Measurements from ENCODE around the gene PSMB10.
"Not testable (repeated sequence)": the region's sequence is repeated elsewhere in the genome, so short reads cannot be mapped to it uniquely, and the experiment has no call there.

The PSMB10 gene

GRCh38 chr16:67941469-67942199 is 5.0 kb upstream of the PSMB10 start:
- DNase-seq: no peak

DNA sequence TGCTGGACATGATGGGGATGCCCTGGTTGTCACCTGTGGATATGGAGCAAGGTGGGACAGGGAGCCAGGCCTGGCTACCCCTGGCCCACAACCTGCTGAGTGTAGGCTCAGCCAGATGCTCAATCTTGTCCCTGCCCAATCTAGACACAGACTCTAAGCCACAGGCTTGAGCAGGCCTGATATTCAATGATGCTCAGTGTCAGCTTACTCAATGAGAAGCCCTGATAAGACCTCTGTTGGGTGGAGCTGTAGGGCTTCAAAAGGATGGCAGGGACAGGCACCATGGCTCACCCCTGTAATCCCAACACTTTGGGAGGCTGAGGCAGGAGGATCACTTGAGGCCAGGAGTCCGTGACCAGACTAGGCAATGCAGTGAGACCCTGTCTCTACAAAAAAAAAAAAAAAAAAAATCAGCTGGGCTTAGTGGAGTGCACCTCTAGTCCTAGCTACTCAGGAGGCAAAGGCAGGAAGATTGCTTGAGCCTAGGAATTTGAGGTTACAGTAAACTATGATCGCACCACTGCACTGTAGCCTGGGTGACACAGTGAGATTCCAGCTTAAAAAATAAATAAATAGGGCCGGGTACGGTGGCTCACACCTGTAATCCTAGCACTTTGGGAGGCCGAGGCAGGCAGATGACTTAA is 3.9 kb upstream of the PSMB10 start:
- no peak for DNase-seq

- peak; percentile 42 for DNase-seq
Observed at GRCh38 chr16:67939507-67940445, 3.1 kb upstream of the PSMB10 start.

GRCh38 chr16:67937713-67938112 is 1.1 kb upstream of the PSMB10 start:
- not testable (repeated sequence) for DNase-seq

DNA sequence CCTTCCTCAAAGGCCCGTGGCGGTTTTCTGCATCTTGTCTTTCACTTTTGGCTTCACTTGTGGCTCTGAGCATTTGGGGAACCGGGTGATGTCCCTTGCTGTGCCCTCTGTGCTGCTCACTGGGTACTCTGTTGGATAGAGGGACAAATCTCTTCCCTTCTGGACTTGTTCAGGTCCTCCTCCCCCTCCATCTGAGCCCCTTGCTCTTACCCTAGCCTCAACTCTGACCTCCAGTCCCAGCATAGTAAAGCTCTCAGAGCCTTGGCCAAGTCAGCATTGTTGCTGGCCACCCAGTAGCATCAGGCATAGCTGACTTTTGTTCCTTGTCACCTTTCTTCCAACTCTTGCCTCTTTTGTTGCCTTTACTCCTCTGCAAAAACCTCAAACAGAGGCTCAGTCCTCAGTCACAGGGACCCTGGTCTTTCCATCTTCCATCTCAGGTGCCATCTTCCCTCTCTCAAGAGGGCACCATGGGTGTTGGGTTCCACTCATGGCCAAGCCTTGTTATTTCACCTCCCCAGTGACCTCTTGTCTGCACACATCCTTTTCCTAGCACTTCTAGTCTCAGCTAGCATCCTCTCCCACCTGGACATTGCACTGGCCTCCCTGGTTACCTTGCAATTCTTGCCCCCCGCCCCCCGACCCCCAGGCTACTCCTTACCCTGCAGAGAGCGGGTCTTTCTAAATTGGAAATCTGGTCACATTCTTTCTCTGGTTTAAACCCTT is 393 bp upstream of the PSMB10 start:
- peak; percentile 90 for DNase-seq

- peak; percentile 98 for DNase-seq
Observed at GRCh38 chr16:67935402-67936123, 1.1 kb downstream of the PSMB10 start.

- DNase-seq: no peak
Observed at GRCh38 chr16:67935101-67935401, 1.6 kb downstream of the PSMB10 start.

DNA sequence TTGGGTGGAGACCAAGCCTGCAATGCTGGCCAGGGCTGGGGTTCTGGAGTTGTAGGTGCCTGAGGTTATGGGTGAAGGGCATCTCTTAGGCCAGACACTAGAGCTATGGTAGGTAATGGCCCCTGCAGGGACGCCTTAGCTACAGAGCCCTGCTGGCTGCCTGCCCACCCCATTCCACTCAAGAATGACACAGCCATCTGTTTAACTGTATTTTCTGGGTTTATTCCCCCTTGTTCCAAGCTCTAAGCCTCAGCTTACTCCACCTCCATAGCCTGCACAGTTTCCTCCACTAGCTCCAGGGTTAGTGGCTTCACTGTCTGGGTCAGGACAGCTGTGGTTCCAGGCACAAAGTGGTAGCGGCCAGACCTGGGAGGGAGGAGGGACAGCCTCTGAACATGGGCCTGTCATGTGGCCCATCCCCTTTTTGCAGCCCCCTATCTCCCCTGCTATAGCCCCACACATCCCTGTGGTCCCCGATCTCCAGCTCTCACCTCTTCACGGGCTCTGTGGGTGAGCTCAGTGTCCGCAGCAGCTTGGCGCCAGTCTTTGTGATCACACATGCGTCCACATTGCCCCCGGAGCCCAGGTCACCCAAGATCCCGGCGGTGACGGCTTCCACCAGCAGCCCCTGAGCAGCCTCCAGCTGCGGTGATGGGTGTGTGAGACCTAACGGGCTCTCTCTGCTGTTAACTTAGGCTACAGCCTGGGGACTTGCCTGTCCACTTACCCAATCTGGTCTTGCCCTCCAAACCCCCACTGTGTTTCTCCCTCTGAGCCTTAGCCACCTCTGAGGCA is 2.1 kb downstream of the PSMB10 start:
- DNase-seq: no peak

DNA sequence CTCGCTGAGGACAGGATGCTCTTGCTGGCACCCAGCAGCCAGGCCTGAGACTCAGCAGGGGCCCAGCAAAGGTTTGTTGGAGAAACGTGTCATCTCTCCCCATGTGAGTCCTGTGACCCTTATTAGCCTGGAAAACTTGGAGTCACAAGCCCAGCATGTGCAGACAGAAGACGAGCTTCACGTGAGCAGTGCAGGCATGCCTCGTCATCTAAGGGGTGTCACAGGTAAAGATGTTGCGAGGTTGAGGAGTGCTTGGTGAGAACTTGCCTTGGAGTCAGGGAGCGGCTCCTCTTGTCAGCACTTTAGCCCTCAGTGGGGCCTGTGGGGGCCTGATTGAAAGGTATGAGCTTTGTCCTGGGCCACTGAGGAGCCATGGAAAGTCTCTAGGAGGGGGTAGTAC is 2.8 kb downstream of the PSMB10 start:
- no peak for DNase-seq

GRCh38 chr16:67932462-67932840 is 4.2 kb downstream of the PSMB10 start:
- no peak for DNase-seq

DNA sequence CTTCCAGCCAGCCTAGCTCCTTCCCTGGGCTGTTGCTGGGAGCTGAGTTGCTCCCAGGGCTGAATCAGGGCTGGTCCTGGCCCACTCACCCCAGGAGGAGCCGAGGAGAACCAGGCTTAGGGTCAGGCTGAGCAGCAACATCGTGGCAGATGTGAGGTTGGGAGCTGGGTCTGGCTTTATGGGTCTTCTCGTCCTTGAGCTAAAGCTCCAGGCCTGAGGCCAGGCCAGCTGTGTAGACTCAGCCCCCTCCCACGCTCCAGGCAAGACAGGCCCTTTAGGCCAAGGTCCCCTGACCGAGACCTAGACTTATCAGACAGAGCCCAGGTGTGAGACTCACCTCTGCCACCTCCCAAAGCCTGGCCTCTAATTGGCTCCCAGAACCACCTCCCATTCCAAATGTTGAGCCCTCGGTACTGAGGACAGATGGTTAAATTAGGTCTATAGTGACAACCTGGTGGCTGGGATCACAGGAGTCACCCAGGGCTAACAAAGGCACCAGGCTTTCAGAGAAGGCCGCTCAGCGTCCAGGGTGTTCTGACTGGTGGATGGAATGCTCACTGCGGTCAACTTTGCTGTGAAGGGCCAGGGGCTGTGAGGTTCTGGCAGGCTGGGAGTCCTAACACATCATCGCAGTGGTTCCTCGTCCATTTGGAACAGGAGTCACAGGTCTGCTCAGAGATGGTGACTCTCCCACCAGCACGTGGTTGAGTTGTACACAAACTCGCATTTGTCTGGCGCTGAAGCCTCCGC is 4.8 kb downstream of the PSMB10 start, which contains the start of gene CTRL:
Gene CTRL (minus strand): TSS at position 151 of the 750 bp plus-strand sequence. CDS start 10 bp downstream, at position 141.
- DNase-seq: no peak

- DNase-seq: no peak
Observed at GRCh38 chr16:67930678-67931211, 5.9 kb downstream of the PSMB10 start.

DNA sequence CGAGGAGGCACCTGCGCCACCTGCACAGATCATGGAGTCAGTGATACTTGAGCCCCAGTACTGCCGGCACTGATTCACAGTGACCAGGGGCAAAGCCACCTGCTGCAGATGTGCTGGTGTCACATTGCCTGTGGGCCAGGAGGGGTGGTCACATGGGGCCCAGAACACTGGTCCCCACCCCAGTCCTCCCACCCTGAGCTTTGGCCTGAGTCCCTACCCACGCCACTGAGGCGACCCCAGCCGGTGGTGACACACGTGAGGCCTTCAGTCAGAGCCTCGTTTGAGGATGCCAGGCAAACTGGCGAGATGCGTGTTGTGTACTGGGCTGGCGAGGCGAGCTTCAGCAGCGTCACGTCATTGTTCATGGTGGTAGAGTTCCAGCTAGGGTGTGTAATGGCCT is 6.5 kb downstream of the PSMB10 start:
- DNase-seq: no peak

- peak; percentile 83 for DNase-seq
Observed at GRCh38 chr16:67928561-67929364, 7.9 kb downstream of the PSMB10 start.

DNA sequence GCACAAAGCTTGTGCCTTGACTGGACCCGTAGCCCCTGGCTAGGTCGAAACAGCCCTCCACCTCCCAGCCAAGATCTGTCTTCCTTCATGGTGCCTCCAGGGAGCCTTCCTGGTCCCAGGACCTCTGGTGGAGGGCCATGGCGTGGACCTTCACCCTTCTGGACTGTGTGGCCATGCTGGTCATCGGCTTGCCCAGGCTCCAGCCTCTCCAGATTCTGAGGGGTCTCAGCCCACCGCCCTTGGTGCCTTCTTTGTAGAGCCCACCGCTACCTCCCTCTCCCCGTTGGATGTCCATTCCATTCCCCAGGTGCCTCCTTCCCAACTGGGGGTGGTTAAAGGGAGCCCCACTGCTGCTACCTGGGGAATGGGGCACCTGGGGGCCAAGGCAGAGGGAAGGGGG is 8.5 kb downstream of the PSMB10 start:
- DNase-seq: no peak

GRCh38 chr16:67927131-67927941 is 9.3 kb downstream of the PSMB10 start:
- no peak for DNase-seq

- DNase-seq: no peak
Observed at GRCh38 chr16:67926181-67926750, 10.4 kb downstream of the PSMB10 start.
